GM21526 (cell line): ENCODE results near the gene ANKS1A.
"Not testable (repeated sequence)": the region's sequence is repeated elsewhere in the genome, so short reads cannot be mapped to it uniquely, and the experiment has no call there.

Source experiments
- ATAC-seq: cut with Tn5 transposase; IDR thresholded peaks from one replicate; pipeline ENCODE4 v1.9.1; 2021; ENCODE audit warnings: moderate library complexity; ENCODE audit not compliant: unreplicated experiment, low FRiP score

Gene ANKS1A

GRCh38 chr6:35089935-35090505 lies 201.0 kb downstream of the ANKS1A start:
- ATAC-seq = no peak

GRCh38 chr6:35090734-35091133 lies 201.7 kb downstream of the ANKS1A start:
- no peak for ATAC-seq

- ATAC-seq = no peak
Observed at GRCh38 chr6:35091346-35092083, 202.5 kb downstream of the ANKS1A start.

GRCh38 chr6:35092362-35093117 lies 203.5 kb downstream of the ANKS1A start:
- ATAC-seq = no peak

GRCh38 chr6:35093118-35093445 lies 204.0 kb downstream of the ANKS1A start:
- ATAC-seq = no peak

GRCh38 chr6:35093783-35094182 lies 204.7 kb downstream of the ANKS1A start:
- no peak for ATAC-seq

- ATAC-seq = no peak
Observed at GRCh38 chr6:35094183-35094582, 205.1 kb downstream of the ANKS1A start.

GRCh38 chr6:35096129-35096862 lies 207.2 kb downstream of the ANKS1A start:
- ATAC-seq = no peak

- ATAC-seq = no peak
Observed at GRCh38 chr6:35099116-35099515, 210.1 kb downstream of the ANKS1A start.

- no peak for ATAC-seq
Observed at GRCh38 chr6:35105078-35105477, 216.0 kb downstream of the ANKS1A start.

GRCh38 chr6:35106061-35106460 lies 217.0 kb downstream of the ANKS1A start:
- ATAC-seq = not testable (repeated sequence)

GRCh38 chr6:35107208-35107607 lies 218.2 kb downstream of the ANKS1A start:
- ATAC-seq = not testable (repeated sequence)

- ATAC-seq = not testable (repeated sequence)
Observed at GRCh38 chr6:35107761-35108160, 218.7 kb downstream of the ANKS1A start.

- ATAC-seq = no peak
Observed at GRCh38 chr6:35108309-35108885, 219.3 kb downstream of the ANKS1A start.

GRCh38 chr6:35120746-35121145 lies 231.7 kb downstream of the ANKS1A start:
- no peak for ATAC-seq

GRCh38 chr6:35124356-35124755 lies 235.3 kb downstream of the ANKS1A start:
- no peak for ATAC-seq

GRCh38 chr6:35128042-35128441 lies 239.0 kb downstream of the ANKS1A start:
- no peak for ATAC-seq

- ATAC-seq = no peak
Observed at GRCh38 chr6:35128496-35128895, 239.4 kb downstream of the ANKS1A start.

- ATAC-seq = no peak
Observed at GRCh38 chr6:35136185-35136584, 247.1 kb downstream of the ANKS1A start.

GRCh38 chr6:35138191-35138590 lies 249.1 kb downstream of the ANKS1A start:
- ATAC-seq = not testable (repeated sequence)

GRCh38 chr6:35139470-35139869 lies 250.4 kb downstream of the ANKS1A start:
- ATAC-seq = no peak
